Measurements from ENCODE around the gene TNIP2. TPM values are rescaled to one million over a fixed set of nuclear protein-coding genes. Genes with fewer than 3 reads are reported as not detected.
"Not testable (repeated sequence)": the region's sequence is repeated elsewhere in the genome, so short reads cannot be mapped to it uniquely, and the experiment has no call there.

TNIP2 gene
- total RNA-seq, 4 donors from 2014 or later, result 27.6 to 50.0 (median 36.1) TPM

GRCh38 chr4:2786152-2786671 is 30.1 kb upstream of the TNIP2 start:
- Histone ChIP-seq H3K4me1 (no peaks in the 10 kb centered on the region), H3K27me3 (no peaks in the 10 kb centered on the region), H3K9me3 (no peaks in the 10 kb centered on the region), H3K27ac (no peak overlapping the region), H3K4me3 (no peak overlapping the region), H3K36me3 (no peaks in the 10 kb centered on the region)
- intact Hi-C loops (cut with DNase I; ENCODE audit: low total_unique reads), result no loop called here
- TF ChIP-seq, protein P1, sequence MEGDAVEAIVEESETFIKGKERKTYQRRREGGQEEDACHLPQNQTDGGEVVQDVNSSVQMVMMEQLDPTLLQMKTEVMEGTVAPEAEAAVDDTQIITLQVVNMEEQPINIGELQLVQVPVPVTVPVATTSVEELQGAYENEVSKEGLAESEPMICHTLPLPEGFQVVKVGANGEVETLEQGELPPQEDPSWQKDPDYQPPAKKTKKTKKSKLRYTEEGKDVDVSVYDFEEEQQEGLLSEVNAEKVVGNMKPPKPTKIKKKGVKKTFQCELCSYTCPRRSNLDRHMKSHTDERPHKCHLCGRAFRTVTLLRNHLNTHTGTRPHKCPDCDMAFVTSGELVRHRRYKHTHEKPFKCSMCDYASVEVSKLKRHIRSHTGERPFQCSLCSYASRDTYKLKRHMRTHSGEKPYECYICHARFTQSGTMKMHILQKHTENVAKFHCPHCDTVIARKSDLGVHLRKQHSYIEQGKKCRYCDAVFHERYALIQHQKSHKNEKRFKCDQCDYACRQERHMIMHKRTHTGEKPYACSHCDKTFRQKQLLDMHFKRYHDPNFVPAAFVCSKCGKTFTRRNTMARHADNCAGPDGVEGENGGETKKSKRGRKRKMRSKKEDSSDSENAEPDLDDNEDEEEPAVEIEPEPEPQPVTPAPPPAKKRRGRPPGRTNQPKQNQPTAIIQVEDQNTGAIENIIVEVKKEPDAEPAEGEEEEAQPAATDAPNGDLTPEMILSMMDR (IDR thresholded peaks at IDR 0.05), result no peak
- no peak for TF ChIP-seq POLR2A (IDR thresholded peaks at IDR 0.05)
- DNase-seq, result no peak

- Histone ChIP-seq H3K27me3 (no peaks in the 10 kb centered on the region), H3K4me3 (no peak overlapping the region), H3K27ac (no peak overlapping the region), H3K9me3 (no peaks in the 10 kb centered on the region), H3K4me1 (no peaks in the 10 kb centered on the region), H3K36me3 (no peaks in the 10 kb centered on the region)
- TF ChIP-seq, protein P1 (IDR thresholded peaks at IDR 0.05), result no peak
- no peak for DNase-seq
- intact Hi-C loops (cut with DNase I; ENCODE audit: low total_unique reads), result no loop called here
Observed at GRCh38 chr4:2785613-2786012, 29.5 kb upstream of the TNIP2 start.

- Histone ChIP-seq H3K4me3 (no peak overlapping the region), H3K27ac (no peak overlapping the region), H3K4me1 (no peaks in the 10 kb centered on the region), H3K36me3 (no peaks in the 10 kb centered on the region), H3K27me3 (no peaks in the 10 kb centered on the region), H3K9me3 (no peaks in the 10 kb centered on the region)
- intact Hi-C loops (cut with DNase I; ENCODE audit: low total_unique reads), result no loop called here
- no peak for DNase-seq
- TF ChIP-seq, protein P1 (IDR thresholded peaks at IDR 0.05), result no peak
- TF ChIP-seq POLR2A (IDR thresholded peaks at IDR 0.05), result no peak
Observed at GRCh38 chr4:2783790-2784189, 27.7 kb upstream of the TNIP2 start.

- H3K27me3 ChIP-seq, result no peaks in the 10 kb centered on the region
- intact Hi-C loops (cut with DNase I; ENCODE audit: low total_unique reads), result no loop called here
- DNase-seq, result no peak
- H3K4me1 ChIP-seq, result no peaks in the 10 kb centered on the region
- no peak for TF ChIP-seq POLR2A (IDR thresholded peaks at IDR 0.05)
- TF ChIP-seq, protein P1 (IDR thresholded peaks at IDR 0.05), result no peak
- no peaks in the 10 kb centered on the region for H3K36me3 ChIP-seq
- no peak overlapping the region for H3K27ac ChIP-seq
- H3K9me3 ChIP-seq, result no peaks in the 10 kb centered on the region
- no peak overlapping the region for H3K4me3 ChIP-seq
Observed at GRCh38 chr4:2781911-2782310, 25.8 kb upstream of the TNIP2 start.

DNA sequence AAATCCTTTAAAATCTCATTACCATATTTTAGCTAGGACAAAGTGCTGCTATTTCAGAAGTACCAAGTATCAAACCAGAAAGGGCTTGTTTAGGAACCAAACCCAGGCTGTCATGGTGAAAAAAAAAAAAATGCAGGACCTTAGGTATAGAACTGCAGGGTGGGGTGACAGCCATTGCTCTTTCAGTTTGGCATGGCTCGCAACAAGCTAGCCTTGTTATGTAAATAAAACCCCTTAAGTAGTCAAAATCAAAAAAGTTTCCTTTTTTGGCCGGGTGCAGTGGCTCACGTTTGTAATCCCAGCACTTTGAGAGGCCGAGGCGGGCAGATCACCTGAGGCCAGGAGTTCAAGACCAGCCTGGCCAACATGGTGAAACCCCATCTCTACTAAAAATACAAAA is 24.5 kb upstream of the TNIP2 start:
- H3K36me3 ChIP-seq; H3K9me3 ChIP-seq; H3K27me3 ChIP-seq; H3K4me3 ChIP-seq; H3K4me1 ChIP-seq; H3K27ac ChIP-seq; intact Hi-C loops (cut with DNase I; ENCODE audit: low total_unique reads); DNase-seq: not testable (repeated sequence)

DNA sequence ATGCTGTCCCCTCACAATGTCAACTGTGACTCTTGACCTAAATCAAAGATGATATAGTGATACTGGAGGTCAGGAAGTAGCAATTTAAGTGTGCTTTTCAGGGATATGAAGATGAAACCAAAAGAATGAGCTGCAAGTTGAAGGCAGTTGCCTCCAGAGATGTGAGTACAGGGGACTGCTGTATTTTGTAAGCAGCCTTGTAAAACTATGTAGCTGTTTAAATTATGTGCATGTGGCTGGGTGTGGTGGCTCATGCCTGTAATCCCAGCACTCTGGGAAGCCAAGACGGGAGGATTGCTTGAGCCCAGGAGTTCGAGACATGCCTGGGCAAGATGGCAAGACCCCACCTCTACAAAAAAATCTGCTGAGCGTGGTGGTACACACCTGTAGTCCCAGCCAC is 15.1 kb upstream of the TNIP2 start:
- H3K27me3 ChIP-seq, result no peaks in the 10 kb centered on the region
- no peaks in the 10 kb centered on the region for H3K9me3 ChIP-seq
- H3K4me3 ChIP-seq, result no peak overlapping the region
- no peaks in the 10 kb centered on the region for H3K36me3 ChIP-seq
- H3K27ac ChIP-seq, result no peak overlapping the region
- TF ChIP-seq, protein P1 (IDR thresholded peaks at IDR 0.05), result no peak
- TF ChIP-seq POLR2A (IDR thresholded peaks at IDR 0.05), result no peak
- DNase-seq, result no peak
- no peaks in the 10 kb centered on the region for H3K4me1 ChIP-seq
- intact Hi-C loops (cut with DNase I; ENCODE audit: low total_unique reads), result no loop called here

All from uterus (tissue), 4 donors.